Spinal cord (tissue), 10 donors: ENCODE results near the gene SAMD8. TPM values are rescaled to one million over a fixed set of nuclear protein-coding genes. Genes with fewer than 3 reads are reported as not detected.
A peak's percentile ranks its signal among the peaks of the same experiment; 100 is the strongest.

Experiments used
- DNase-seq, 6 donors: peaks; one replicate each; pipeline versions ENCODE4 v3.0.0 to v3.0.0-alpha.2; 2013 to 2015; ENCODE audit warnings: low spot score in 6 of 6, low read depth in 4 of 6
- H3K27ac ChIP-seq: one replicate; pipeline ENCODE4 v1.5.1; 2013; ENCODE audit warnings: low read depth, low read length, control low read depth
- H3K27me3 ChIP-seq: one replicate; pipeline ENCODE4 v1.6.1; 2013; ENCODE audit warnings: low read length; ENCODE audit not compliant: control insufficient read depth, insufficient read depth
- H3K36me3 ChIP-seq: one replicate; pipeline ENCODE4 v1.6.1; 2013; ENCODE audit warnings: low read length; ENCODE audit not compliant: control insufficient read depth, insufficient read depth
- H3K4me1 ChIP-seq: one replicate; pipeline ENCODE4 v1.6.1; 2013; ENCODE audit warnings: low read length; ENCODE audit not compliant: control insufficient read depth, insufficient read depth
- H3K4me3 ChIP-seq: one replicate; pipeline ENCODE4 v1.5.1; 2013; ENCODE audit warnings: low read depth, low read length, control low read depth
- H3K9me3 ChIP-seq: one replicate; pipeline ENCODE4 v1.6.1; 2013; ENCODE audit warnings: low read length; ENCODE audit not compliant: control insufficient read depth, insufficient read depth
- WGBS: methylation state at CpG from one replicate; pipeline ENCODE4 v1.1.5; 2013; ENCODE audit warnings: missing lambda C conversion rate; ENCODE audit not compliant: insufficient coverage; 5-methylcytosine and 5-hydroxymethylcytosine counted together
- polyA plus RNA-seq, 2 donors: library from polyadenylated mRNA; unstranded; fragments of 120-200 nt; gene quantifications; one replicate each; pipeline ENCODE4 v1.2.1, GENCODE V29; 2013; ENCODE audit not compliant: insufficient read length in 2 of 2
- total RNA-seq, 2 donors: library from RNA; depleted of rRNA in 1 of 2; stranded (reverse); fragments of 120-200 nt in 1 of 2; fragments of >200 nt in 1 of 2; gene quantifications; one replicate each; pipeline versions ENCODE4 v1.2.3 to v1.2.4, GENCODE V29; 2013 to 2014
- donor health status: healthy.

SAMD8 gene
- total and polyA plus RNA-seq, 4 donors = 36.1 to 91.7 (median 45.4) TPM

GRCh38 chr10:75070476-75070875, 41.0 kb upstream of the SAMD8 start:
- WGBS = 92% methylated on average over 11 of the region's 11 CpGs
- H3K4me3 ChIP-seq = no peak overlapping the region
- no peak overlapping the region for H3K27ac ChIP-seq

GRCh38 chr10:75070961-75071428, 40.5 kb upstream of the SAMD8 start:
- Histone ChIP-seq H3K36me3 (no peaks in the 10 kb centered on the region), H3K9me3 (no peaks in the 10 kb centered on the region), H3K4me1 (peaks cover 13% of the 10 kb centered on the region), H3K27ac (no peak overlapping the region), H3K4me3 (no peak overlapping the region), H3K27me3 (no peaks in the 10 kb centered on the region)
- 47% methylated on average over 7 of the region's 7 CpGs for WGBS
- DNase-seq = peak in 1 of 6 donors; percentile 57

More at GRCh38 chr10:75070476-75070875, 41.0 kb upstream of the SAMD8 start:
- Histone ChIP-seq H3K9me3 (no peaks in the 10 kb centered on the region), H3K4me1 (peaks cover 13% of the 10 kb centered on the region), H3K27me3 (no peaks in the 10 kb centered on the region), H3K36me3 (no peaks in the 10 kb centered on the region)
- DNase-seq = no peak

GRCh38 chr10:75071756-75072155, 39.7 kb upstream of the SAMD8 start:
- 94% methylated on average over 14 of the region's 14 CpGs for WGBS
- Histone ChIP-seq H3K27me3 (no peaks in the 10 kb centered on the region), H3K4me1 (peaks cover 13% of the 10 kb centered on the region), H3K4me3 (no peak overlapping the region), H3K9me3 (no peaks in the 10 kb centered on the region), H3K36me3 (no peaks in the 10 kb centered on the region), H3K27ac (no peak overlapping the region)
- DNase-seq = peak in 1 of 6 donors; percentile 86

- no peak overlapping the region for H3K4me3 ChIP-seq
- no peaks in the 10 kb centered on the region for H3K27me3 ChIP-seq
- no peaks in the 10 kb centered on the region for H3K36me3 ChIP-seq
- H3K4me1 ChIP-seq = peaks cover 13% of the 10 kb centered on the region
- no peak for DNase-seq
- 86% methylated on average over 13 of the region's 14 CpGs for WGBS
- no peak overlapping the region for H3K27ac ChIP-seq
- H3K9me3 ChIP-seq = no peaks in the 10 kb centered on the region
Measured at GRCh38 chr10:75072727-75073126, 38.7 kb upstream of the SAMD8 start.

GRCh38 chr10:75073442-75073841, 38.0 kb upstream of the SAMD8 start:
- no peak for DNase-seq
- 95% methylated on average over 17 of the region's 17 CpGs for WGBS
- Histone ChIP-seq H3K4me1 (peaks cover 13% of the 10 kb centered on the region), H3K4me3 (no peak overlapping the region), H3K9me3 (no peaks in the 10 kb centered on the region), H3K27me3 (no peaks in the 10 kb centered on the region), H3K36me3 (no peaks in the 10 kb centered on the region), H3K27ac (no peak overlapping the region)

- no peak overlapping the region for H3K27ac ChIP-seq
- H3K4me3 ChIP-seq = no peak overlapping the region
- peaks cover 13% of the 10 kb centered on the region for H3K4me1 ChIP-seq
- no peaks in the 10 kb centered on the region for H3K9me3 ChIP-seq
- no CpG with 5 or more reads among the region's 2 CpGs for WGBS
- no peaks in the 10 kb centered on the region for H3K27me3 ChIP-seq
- DNase-seq = no peak
- no peaks in the 10 kb centered on the region for H3K36me3 ChIP-seq
Measured at GRCh38 chr10:75074711-75075445, 36.6 kb upstream of the SAMD8 start.

DNA sequence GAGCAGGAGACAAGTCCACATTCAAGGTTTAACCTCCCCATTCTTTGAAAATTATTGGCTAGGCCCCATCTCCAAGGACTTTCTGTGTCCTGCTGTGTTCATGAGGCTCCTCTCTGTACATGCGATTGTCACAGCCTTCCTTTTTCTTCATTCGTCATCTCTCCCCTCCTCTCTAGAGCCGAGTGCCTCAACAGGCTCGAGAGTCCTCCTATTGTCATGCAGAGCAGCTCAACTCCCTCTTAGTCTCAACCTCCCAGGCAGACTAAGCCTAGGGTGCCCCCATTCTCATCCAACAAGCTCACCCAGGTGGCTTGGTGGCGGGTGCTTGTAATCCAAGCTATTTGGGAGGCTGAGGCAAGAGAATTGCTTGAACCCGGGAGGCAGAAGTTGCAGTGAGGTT, 35.1 kb upstream of the SAMD8 start:
- Histone ChIP-seq H3K4me1 (peaks cover 5% of the 10 kb centered on the region), H3K9me3 (no peaks in the 10 kb centered on the region), H3K27ac (no peak overlapping the region), H3K36me3 (no peaks in the 10 kb centered on the region), H3K27me3 (no peaks in the 10 kb centered on the region), H3K4me3 (no peak overlapping the region)
- no peak for DNase-seq
- 32% methylated on average over 5 of the region's 6 CpGs for WGBS

GRCh38 chr10:75079436-75080083, 31.9 kb upstream of the SAMD8 start:
- Histone ChIP-seq H3K4me3 (no peak overlapping the region), H3K4me1 (no peaks in the 10 kb centered on the region), H3K36me3 (no peaks in the 10 kb centered on the region), H3K27ac (no peak overlapping the region), H3K27me3 (no peaks in the 10 kb centered on the region), H3K9me3 (no peaks in the 10 kb centered on the region)
- 43% methylated on average over 6 of the region's 9 CpGs for WGBS
- no peak for DNase-seq

DNA sequence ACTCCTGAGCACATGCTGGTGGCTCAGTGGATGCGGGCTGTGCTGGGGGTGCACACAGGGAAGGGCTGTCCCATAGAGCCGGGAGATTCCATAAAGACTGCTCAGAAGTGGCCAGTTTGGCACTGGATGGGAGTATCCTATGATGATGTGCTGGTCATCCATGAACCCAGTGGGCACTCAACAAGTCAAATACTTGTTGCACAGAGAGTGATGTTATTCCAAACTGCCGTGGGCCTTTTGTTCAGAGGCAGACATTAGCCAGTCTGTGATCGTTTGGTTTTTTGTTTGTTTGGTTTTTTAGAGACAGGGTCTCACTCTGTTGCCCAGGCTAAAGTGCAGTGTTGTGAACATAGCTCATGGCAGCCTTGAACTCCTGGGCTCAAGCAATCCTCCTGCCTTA, 30.9 kb upstream of the SAMD8 start:
- Histone ChIP-seq H3K9me3 (no peaks in the 10 kb centered on the region), H3K36me3 (no peaks in the 10 kb centered on the region), H3K27ac (no peak overlapping the region), H3K4me3 (no peak overlapping the region), H3K27me3 (no peaks in the 10 kb centered on the region), H3K4me1 (no peaks in the 10 kb centered on the region)
- DNase-seq = no peak
- WGBS = 86% methylated on average over 4 of the region's 4 CpGs

GRCh38 chr10:75081379-75081778, 30.1 kb upstream of the SAMD8 start:
- WGBS = 87% methylated on average over 4 of the region's 5 CpGs
- DNase-seq = no peak
- Histone ChIP-seq H3K27ac (no peak overlapping the region), H3K36me3 (no peaks in the 10 kb centered on the region), H3K4me1 (no peaks in the 10 kb centered on the region), H3K9me3 (no peaks in the 10 kb centered on the region), H3K4me3 (no peak overlapping the region), H3K27me3 (no peaks in the 10 kb centered on the region)
